Measurements from ENCODE around the gene STOML1.
"Not testable (repeated sequence)": the region's sequence is repeated elsewhere in the genome, so short reads cannot be mapped to it uniquely, and the experiment has no call there.

Gene STOML1

DNA sequence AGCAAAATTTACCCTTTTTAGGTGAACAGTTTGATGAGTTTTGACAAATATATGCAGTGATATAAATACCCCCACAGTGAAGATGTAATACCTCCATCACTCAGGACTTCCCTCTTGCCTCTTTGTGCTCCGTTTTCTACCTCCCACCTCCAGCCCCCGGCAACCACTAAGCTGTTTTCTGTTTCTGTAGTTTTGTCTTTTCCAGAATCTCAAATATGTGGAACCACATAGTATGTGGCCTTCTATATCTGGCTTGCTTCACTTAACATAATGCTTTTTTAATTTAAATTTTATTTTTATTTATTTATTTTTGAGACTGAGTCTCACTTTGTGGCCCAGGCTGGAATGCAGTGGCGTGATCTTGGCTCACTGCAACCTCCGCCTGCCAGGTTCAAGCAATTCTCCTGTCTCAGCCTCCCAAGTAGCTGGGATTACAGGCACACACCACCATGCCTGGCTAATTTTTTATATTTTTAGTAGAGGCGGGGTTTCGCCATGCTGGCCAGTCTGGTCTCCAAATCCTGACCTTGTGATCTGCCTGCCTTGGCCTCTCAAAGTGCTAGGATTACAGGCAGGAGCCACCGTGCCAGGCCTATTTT, 31.5 kb downstream of the STOML1 start:
- DNase-seq (ENCODE audit: low spot score): not testable (repeated sequence)

- DNase-seq (ENCODE audit: low spot score): no peak
These were observed 32.3 kb downstream of the STOML1 start for GRCh38 chr15:73959801-73960200.

- no peak for DNase-seq (ENCODE audit: low spot score)
These were observed 33.0 kb downstream of the STOML1 start for GRCh38 chr15:73959012-73959581.

DNA sequence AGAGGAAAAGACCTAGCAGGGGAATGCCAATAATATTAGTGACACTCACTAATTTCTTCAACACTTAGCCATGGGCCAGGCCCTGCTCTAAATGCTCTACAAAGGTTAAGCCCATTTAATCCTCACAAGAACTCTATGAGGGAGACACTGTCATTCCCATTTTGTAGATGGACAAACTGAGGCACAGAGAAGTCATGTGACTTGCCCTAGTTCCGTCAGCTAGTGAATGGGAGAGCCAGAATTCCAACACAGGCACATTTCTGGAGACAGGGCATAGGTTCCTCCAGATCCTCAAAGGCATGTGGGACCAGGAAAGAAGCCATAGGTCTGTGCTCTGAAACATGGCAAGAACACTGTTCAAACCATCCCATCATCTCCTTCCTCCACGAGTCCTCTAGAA, 34.3 kb downstream of the STOML1 start:
- DNase-seq (ENCODE audit: low spot score): no peak

- no peak for DNase-seq (ENCODE audit: low spot score)
These were observed 34.8 kb downstream of the STOML1 start for GRCh38 chr15:73957276-73957675.

DNA sequence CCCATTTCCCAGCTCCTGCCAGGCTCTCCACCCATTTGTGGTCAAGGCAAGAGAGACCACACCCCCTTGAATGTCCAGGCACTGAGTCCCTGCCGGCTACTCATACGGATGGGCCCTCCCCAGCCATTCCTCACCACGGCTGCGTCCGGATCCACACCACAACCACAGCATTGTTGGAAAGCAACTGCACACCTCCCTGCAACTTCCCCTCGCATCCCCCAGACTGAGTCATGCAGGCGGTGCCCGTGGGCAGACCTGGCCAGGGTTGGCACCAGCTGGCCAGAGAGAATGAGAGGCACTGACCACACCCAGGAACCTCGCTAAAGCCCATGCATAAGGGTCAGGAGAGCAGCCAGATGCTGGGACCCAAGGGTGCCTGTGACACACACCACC, 35.4 kb downstream of the STOML1 start:
- no peak for DNase-seq (ENCODE audit: low spot score)

DNA sequence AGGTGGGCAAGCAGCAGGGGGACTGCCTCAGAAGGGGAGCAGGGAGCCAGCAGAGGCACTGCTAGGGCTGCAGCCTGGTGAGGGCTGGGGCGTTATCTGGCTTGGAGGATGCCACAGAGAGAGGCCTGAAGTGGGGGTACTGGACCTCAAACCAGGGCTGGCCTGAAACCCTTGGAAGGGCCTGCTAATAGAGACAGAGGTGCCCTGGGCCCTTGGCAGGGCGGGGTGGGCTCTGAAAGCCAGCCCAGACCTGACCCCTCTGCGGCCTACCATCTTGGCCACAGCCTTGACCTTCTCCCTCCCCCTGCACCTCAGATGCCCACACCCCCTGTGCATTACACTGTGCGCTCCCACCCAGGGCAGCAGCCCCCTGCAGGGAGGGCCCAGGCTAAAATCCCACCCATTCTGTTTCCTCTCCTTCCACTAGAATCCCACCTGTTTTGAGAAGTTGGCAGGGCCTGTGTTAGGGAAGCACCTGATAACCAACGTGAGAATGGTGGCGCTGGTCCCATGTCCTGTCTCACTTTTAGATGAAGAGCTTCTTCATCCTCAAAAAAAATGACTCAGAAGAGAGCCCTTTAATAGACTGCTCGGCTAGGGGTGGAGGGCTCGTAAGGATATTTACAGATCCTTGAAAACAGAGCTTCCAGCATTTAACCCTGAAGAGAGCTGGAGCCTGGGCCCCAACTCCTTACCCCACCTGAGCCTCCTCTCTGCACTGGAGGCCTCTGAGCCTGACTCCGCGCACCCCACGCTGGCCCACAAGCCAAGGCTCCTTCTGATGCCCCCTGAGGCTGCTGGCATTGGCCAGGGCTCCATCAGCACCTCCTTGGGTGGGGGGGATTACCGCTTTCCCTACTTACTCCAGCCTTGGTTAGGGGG, 36.0 kb downstream of the STOML1 start:
- DNase-seq (ENCODE audit: low spot score): no peak

DNA sequence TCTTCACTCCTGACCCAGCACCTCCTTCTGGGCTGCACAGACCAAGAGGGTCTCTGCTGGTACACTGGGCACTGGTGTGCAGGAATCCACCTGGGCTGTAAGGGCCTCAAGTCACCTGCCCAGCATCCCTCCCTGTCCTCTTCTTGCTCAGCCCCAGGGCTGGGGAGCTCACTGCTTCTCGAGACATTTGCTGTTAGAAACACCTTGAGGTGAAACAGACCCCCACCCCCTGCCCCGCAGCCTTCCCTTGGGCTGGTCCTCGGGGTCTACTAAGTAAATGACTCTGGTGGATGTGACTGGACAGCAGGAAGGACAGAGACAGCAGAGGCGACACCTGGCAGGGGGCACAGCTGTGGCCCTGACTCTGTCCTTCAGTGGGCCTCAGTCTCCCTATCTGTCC, 36.8 kb downstream of the STOML1 start:
- DNase-seq (ENCODE audit: low spot score): no peak

DNA sequence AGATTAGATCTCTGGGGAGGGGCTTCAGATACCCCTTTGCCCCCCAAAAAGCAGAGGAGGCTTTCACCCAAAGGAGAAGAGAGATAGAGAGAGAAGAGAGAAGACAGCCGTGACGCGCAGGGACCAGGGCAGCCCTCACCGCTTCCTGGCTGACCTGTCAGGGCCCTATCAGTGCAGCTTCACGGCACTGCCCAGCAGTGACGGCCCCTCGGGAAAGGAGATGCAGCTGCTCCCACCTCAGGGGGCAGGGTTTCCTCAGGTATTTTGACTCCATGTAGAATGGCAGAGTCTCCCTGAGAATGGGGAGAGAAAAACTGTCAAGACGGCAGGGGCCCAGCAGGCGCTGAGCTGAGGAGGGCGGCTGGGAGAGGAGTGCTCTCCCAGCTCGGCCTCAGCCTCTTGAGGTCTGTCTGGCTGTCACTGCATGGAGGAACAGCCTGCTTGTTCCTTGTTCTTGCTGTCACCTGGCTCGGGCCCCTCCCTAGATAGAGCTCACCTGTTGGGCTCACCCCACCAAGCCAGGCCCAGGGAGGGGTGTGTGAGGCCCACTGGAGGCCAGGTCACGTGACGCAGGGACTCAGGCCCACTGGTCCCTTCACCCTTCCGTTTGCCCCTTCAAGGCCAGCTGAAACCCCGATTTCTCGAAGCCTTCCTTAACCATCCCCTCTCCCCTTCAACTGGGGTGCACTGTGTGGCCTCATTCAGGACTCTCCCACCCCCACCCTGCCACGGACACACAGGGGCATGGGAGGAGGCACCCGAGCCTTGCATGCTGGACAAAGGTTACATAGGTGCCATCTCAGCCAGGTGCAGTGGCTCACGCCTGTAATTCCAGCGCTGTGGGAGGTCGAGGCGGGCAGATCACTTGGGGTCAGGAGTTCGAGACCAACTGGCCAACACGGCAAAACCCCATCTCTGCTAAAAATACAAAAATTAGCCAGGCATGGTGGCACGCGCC, 37.6 kb downstream of the STOML1 start:
- DNase-seq (ENCODE audit: low spot score): no peak

DNA sequence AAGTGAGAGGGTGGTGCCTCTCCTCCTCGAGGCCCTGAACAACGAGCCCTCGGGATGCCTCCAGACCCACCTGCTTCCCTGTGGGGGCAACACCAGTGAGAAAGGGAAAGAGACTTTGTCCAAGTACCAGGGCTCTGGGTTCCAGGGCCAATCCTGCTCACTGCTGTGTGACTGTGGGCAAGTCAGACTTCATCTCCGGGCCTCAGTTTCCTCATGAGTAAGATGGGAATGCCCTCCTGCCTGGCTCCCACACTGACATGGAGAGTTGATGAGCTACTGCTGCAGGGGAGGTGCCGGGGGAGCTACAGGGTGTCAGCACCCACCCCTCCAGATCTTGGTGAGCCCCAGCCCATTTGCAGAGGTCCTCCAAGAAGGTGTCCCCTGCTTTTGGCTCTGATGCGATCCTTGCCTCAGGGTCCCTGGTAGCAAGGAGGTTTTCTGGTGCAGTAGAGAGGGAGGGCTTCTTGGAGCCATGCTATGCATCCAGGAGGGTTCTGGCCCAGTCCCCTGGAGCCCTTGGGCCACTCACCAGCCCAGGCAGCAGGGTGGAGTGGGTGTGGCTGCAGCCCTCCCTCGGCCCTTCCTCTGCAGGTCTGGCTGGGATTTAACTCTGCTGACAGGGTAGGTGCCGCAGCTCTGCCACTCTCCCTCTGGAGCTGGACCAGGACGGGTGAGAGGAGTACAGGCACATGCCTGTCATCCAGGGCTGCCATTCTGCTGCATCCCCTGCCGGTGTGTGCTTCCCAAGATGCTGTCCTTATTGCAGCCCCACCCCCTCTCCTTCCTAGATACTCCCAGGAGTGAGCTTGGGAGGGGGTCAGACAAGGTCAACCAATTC, 39.0 kb downstream of the STOML1 start:
- DNase-seq (ENCODE audit: low spot score): no peak

DNA sequence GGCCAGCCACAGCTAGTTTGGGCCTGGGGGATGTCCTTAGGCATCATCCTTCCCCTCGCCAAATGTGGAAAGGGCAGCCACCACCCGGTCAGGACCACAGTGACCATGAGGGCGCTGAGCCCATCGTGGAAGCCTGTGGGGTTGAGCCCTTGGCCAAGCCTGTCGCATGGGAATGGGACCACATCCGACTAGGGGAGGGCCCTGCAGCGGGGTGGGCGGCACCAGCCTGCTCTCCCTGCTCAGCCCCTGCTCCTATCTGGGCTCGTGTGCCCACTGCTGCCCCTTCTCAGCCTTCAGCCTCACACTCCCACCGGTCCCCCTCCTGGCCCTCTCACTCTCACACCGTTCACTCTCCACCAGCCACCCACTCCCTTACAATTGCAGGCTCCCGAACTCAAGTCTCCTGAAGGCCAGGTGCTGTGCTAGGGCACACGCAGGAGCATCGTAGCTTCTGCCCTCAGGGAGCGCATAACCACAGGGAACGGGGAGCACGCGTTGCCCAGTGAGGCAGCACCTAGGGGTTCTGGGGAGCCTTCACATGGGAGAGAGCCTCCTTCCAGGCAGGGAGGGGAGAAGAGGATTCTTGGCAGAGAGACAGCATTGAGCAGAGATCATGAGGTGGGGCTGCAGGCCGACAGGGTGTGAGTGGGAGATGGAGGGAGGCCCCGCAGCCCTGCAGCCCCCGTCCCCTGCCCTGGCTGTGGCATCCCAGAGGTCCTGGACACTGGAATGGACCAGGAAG, 39.8 kb downstream of the STOML1 start:
- no peak for DNase-seq (ENCODE audit: low spot score)

GRCh38 chr15:73951601-73952000, 40.5 kb downstream of the STOML1 start:
- DNase-seq (ENCODE audit: low spot score): no peak

DNA sequence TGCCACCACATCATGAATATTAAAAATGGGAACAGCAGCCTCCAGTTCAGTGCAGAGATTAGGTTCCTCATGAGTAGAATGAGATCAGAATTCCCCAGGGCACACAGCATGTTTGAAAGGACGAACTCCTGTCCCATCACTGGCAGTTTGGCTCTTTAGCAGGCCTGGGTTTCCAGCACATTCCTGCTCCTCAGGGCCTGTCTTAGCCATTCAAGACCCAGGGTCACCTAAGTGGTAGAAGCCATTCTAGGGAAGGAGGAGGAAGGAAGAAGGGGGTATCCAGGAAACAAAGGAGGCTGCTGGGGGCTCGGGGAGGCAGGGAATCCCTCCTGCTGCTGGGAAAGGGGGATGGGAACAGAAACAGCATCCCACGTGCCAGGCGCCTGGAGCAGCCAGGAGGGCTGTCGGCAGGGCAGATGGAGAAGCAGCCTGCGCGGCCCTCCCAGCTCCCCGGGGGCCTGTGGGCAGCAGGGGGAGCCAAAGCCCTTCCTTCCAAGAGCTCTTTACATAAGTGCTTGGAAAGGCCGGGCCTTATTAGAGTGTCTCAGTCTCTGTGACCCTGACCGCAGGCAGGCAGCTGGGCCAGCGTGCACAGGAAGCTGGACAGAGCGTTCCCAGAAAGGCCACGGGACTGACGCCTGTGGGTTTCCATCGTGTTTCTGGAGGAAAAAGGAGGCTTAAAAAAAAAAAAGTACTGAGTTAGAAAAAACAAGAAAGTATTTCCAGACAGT, 41.1 kb downstream of the STOML1 start:
- DNase-seq (ENCODE audit: low spot score): peak; percentile 94

DNA sequence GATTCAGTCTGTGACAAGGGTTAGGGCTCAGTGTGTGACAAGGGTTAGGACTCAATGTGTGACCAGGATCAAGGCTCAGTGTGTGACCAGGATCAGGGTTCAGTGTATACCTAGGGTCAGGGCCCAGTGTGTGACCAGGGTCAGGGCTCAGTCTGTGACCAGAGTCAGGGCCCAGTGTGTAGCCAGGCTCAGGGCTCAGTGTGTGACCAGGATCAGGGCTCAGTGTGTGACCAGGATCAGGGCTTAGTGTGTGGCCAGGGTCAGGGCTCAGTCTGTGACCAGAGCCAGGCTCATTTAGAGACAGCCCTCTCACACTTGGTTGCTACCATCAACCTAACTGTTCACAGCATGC, 41.6 kb downstream of the STOML1 start:
- no peak for DNase-seq (ENCODE audit: low spot score)

DNA sequence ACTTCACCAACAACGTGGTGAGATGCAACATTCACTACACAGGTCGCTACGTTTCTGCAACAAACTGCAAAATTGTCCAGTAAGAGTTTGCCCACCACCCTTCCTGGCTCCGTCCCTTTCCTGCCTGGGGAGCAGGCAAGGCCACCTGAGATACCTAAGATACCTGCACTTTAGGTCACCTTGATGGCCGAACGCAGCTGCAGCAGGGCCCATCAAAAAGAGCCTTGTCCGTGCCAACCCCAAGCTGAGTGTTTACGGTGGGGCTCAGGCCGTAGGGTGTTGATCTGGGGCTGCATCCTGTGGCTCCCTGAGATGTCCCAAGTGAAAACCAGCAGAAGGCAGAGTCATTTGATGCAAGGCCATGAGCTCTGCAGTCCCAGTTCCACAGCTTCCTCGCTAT, 42.6 kb downstream of the STOML1 start:
- DNase-seq (ENCODE audit: low spot score): no peak

GRCh38 chr15:73948982-73949381, 43.1 kb downstream of the STOML1 start:
- DNase-seq (ENCODE audit: low spot score): no peak

DNA sequence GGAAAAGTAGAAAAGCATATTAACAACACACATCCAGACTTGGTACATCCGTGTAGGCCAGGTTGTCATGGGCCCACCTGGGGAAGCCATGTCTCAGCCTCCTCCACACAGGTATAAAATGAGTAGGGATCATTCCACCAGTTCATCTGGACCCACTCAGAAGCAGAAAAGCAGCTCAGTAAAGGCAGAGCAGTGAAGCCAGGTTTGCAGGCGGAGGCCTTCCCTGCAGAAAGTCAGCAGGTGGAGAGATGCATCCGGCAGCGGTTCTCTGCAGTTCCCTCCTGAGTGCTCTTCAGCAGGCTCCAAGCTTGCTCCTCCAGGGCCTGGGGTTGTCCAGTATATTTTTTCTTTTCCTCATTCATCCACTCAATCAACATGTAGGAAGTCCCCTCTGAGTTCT, 43.7 kb downstream of the STOML1 start:
- DNase-seq (ENCODE audit: low spot score): no peak

DNA sequence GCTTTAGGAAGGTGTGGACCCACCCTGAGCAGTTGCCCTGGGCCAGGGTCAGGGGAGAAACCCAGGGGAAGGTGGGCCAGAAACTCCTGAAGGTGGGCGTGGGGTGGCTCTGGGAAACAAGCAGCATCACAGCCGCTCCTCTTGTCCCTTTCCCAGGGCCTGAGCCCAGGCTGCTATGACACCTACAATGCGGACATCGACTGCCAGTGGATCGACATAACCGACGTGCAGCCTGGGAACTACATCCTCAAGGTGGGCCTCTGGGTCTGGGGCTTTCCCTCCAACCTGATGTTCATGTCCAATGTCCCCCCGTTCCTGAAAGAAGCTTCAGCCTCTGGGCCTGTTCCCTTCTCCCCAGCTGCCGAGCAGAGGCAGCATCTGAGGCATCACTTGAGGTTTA, 44.4 kb downstream of the STOML1 start:
- no peak for DNase-seq (ENCODE audit: low spot score)

- DNase-seq (ENCODE audit: low spot score): no peak
These were observed 45.2 kb downstream of the STOML1 start for GRCh38 chr15:73946795-73947370.

All from HuH-7 (cell line).